Regular cardiac myocyte (primary cell): ENCODE data around the gene SMCO2. TPM values are rescaled to one million over a fixed set of nuclear protein-coding genes. Genes with fewer than 3 reads are reported as not detected.

Experiments
- total RNA-seq: library from RNA; depleted of rRNA; stranded (reverse); fragments of >200 nt; gene quantifications from 2 replicates; pipeline ENCODE4 v1.2.3, GENCODE V29; 2014

The SMCO2 gene
- not detected in 2 replicates for total RNA-seq

DNA sequence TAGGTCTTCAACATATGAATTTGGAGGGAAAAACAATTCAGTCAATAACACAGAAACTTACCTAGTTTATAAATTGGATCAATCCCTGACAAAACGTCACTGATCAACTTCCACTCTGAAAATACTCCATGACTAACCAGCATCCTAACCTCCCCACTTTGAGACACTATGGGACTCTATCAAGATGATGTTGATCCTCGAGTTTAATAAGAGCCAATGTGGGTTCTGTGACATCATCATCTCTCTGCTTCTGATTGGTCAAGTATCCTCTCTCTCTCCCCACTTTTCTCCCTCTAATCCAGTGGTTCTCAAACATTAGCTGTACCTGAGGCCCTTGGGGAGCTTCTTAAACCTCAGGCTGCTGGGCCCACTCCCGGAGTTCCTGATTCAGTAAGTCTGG is at the start of gene SMCO2:
Gene SMCO2 (plus strand): TSS at position 301 of the 400 bp plus-strand sequence. CDS start 23,896 bp downstream, outside the sequence.

DNA sequence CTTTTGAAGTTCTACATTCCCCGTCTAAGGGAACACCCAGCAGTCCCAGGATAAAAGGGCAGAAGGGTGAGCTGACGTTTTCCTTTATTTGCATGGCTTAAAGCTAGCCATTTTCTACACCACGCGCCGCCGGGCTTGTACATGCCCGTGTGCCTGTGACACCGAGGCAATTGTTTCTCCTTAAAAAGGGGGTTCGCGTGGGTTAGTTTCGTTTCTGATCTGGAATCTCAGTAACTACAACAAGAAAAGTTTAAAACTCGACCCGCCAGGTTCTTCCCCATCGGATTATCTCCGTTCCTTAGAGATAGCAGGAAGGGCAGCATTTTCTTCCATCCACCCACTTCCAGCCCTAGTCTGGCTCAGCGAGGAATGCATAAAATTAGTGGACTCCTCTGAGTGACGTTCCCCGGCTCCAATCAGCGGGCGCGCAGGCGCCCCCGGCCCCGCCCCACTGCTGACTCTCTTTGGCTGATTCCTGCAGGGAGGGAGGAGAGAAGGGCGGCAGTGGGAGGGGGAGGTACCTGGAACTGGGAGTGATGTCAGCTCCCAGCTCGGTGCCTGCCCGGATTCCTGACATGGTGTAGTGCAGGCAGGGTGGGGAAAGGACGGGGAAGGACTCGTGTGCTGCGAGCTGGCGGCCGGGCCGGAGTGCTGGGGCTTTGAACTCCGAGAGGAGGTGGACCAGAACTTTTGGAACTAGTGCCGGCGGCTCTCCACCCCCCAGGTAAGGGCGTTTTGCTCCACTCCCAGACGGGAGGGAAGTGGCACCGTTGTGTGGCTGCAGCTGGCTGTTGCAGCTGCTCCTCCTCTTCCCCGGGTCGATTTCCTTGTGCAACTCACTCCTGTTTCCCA is 77.3 kb downstream of the SMCO2 start, which contains the start of gene PPFIBP1:
Gene PPFIBP1 (plus strand): TSS at position 565 of the 852 bp plus-strand sequence. CDS start 109,191 bp downstream, outside the sequence.

Other genes starting within 250 kb of the SMCO2 start
- gene STK38L, start 202.4 kb upstream of the SMCO2 start, total RNA-seq: 25.7 and 56.4 TPM in 2 replicates
- gene BMAL2, start 113.9 kb upstream of the SMCO2 start, total RNA-seq: 29.9 and 80.3 TPM in 2 replicates
- gene PPFIBP1, start 77.5 kb downstream of the SMCO2 start, total RNA-seq: 112 and 171 TPM in 2 replicates
- gene REP15, start 249.7 kb downstream of the SMCO2 start, total RNA-seq: 2.9 and 3.1 TPM in 2 replicates